ENCODE data around the gene SEC11C.
A peak's percentile ranks its signal among the peaks of the same experiment; 100 is the strongest.

The SEC11C gene

DNA sequence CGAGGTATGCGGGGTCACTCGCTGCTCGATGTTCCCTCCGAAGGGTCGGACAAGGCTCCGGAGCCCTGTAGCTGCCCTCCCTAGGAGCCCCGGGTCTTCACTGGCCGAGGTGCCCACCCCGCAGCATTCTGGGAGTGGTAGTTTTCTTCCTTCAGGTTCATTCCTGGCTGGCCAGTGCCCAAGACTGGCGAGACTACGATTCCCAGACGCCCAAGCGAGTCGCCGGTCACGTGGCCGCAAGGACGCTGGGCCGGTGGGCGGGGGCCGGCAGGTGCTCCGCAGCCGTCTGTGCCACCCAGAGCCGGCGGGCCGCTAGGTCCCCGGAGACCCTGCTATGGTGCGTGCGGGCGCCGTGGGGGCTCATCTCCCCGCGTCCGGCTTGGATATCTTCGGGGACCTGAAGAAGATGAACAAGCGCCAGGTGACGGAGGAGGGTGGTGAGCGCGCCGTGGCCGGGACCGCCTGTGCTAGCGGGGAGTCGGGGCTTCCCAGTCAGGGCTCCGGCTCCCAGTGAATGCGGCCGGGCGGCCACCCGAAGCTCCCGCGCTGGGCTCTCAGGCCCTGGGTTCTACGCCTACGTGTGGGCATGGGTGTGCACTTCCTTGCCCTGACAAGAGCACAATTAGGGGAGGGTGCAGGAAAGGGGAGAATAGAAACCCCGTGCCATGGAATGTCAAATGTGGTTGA is at the start of gene SEC11C:
Gene SEC11C, plus strand, starts transcription at position 270 of the 687 bp plus-strand sequence. Its CDS starts 65 bp downstream, at position 335.
- DNase-seq = peak; percentile 100

DNA sequence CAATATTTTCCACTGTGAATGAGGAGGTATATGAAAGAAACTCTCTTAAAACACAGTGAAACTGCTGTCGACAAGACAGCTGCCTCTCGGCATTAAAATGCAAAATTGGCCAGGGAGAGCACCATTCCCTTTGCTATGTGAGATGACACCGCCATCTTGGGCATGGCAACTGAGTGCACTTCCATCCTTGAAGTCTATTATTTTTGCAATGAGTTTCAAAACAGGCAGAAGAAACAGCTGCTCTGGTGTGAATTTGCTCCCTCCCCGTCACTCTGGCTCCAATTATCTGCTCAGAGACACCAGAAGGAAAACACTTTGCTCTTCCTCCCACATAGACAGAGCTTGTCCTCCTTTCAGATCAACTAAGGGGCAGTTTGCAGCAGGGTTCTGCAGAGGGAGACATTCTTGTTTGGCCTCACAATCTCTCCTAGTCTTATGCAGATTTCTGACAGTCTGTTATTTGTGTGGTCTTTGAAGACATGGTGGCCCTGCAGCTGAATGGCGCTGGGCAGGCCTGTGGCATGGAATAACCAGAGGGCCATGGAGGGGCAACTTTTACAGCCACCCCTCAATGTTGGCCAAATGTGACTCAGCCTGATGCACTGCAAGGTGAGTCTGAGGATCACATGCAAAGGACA is 48.6 kb upstream of the SEC11C start:
- DNase-seq = no peak

DNA sequence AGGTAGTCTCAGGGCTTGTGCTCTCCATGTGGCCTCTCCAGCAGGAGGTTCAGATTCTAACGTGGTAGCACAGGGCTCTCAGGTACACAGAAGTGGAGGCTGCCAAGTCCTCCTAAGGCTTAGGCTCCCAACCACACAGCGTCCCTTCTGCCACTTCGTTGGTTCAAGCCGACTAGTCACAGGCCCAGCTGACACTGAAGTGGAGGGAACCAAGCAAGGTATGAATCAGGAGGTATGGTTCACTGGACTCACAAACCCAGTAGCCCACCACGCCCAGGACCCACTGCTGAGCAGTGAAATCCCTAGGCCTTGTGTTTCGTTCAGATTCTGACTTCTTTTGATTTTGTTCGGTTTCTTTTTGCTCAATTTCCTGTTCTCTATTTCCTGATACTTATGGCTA is 46.0 kb upstream of the SEC11C start:
- DNase-seq = peak; percentile 78

DNA sequence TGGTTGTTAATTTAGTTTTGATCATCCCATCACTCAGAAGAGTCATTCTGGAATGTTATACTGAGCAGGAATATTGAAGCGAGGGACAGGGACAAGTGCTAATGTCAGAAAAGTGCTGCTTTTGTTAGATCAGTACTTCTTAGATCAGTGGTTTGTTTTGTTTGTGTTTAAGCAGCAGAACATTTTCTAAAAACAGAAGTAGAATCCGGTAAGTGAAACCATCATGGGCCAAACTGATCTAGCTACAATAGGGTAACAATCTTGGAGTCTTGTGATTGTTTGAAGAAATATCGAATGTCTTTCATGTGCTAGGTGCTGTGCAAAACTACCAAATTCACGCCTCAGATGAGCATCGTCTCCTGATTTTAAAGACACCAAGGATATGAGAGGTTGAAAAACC is 45.1 kb upstream of the SEC11C start:
- DNase-seq = peak; percentile 65

DNA sequence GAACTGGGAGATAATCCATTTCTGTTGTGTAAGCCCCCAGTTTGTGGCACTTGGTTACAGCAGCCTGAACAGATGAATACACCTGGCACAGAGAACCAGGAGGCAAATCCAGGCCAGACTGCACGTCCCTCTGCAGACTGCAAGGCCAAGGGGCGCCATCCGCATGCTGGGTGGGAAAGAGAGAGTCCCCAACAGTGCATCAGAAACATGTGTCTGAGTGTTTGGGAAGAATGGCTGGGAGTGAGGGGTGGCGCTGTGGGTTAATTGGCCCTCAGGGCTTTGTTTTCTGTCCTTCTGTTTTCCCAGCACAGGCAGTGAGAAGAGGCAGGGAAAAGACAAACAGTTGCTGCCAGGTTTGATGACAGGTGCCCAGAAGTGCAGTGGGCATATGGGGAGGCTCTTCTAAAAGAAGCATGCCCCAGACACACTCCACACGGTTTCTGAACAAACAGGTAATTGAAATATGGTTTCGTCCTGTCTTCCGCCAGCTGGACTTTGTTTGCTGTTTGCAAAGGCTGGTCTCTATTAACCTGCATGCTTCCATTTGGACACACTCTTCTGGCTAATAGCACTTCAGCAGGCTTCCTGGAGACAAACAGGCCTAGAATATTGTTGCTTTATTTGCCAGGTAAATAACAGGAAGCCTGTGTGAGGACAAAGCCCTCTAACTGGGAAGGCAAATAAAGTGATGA is 43.4 kb upstream of the SEC11C start:
- DNase-seq = peak; percentile 100

DNA sequence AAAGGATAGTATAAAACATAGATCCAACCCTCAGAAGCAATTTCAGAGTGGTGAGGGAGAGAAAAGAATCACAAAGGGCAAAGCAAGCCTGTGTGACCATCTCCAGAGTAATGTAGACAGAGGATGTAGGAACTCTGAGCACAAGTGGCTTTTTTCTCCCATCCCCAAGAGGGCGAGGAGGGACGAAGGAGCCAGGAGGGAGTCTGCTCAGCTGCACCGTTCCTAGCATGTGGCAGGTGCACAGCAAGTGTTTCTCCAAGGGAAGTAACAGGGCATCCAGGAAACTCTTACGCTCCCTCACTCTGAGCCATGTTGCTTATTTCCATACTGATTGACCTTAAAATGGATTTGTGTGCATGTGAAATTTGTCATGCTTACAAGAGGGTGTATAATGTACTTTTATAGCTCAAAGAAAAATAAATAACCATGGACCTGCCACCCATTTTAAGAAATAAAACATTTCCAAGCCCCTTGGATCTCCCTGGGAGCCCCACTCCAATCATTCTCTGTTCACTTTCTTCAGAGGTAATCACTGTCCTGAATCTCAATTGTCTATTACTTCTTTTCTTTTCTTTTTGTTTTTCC is 37.8 kb upstream of the SEC11C start:
- DNase-seq = peak; percentile 66

DNA sequence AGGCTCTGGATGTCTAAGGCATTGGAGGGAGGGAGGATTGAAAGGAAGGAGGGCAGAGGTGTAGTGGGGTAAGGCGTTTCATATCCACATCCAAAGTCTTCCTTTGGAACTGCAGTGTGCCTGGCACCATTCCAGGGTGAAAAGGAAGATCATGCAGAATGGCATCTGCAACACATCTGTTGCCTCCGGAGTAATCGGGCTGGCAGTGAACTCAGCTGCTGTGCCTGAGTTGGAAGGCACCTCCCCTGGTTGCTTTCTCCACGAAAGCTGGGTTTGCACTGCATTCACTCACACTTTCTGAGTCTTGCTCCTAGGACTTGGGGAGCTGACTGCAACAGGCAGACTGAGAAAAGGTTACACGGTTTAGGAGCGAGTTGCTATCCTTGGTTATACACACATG is 30.3 kb upstream of the SEC11C start:
- no peak for DNase-seq

DNA sequence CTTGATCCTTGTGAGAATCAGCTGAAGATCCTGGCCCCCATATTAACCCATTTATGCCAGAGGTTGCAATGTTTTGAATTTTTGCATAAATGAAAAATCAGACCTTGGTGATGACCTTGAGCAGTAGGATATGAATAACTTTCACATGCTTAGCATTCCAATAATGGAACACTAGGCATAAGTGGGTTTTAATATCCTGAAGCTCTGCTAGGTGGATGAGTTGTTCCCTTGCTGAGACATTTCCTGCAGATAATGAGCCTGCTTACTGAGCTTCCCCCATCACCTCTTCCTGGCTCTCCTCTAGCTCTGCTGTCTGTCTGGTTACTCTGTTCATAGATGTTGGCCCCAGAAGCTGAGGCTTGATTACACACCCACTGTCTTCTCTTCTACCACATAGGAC is 25.5 kb upstream of the SEC11C start:
- DNase-seq = no peak

DNA sequence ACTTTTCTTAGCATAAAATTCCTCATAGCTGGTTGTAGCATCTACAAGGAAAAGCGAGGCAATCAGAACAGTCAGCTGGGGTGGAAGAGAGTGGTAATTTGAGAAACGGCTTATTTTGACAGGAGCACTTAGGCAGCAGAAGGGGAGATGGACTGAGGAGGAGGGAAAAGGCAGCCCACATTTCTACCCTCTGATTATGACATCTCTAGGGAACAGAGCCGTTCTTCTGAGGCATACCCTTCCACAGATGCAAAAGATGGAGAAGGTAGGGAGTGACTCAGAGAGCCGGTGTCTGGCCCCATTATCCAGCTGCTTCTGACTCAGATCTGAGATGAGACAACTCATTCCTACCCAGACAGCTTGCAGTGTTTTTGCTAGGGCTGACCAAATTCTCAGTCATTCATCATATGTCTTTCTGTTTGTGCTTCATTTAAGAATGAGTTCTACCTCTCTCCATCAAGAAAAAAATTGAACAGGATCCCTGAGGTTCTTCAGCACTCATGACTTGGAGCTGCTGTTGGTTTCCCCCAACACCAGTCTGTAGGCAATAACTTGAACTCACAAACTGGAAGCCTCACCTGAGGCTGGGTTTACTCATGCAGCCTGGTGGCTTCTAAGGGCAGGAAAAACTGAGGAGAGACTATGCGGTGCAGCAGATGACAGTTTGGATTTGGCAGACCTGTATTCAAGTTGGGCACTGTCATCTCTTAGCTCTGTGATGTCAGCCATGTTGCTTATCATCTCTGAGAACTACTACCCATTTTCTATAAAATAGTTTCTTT is 15.9 kb upstream of the SEC11C start:
- DNase-seq = peak; percentile 76

DNA sequence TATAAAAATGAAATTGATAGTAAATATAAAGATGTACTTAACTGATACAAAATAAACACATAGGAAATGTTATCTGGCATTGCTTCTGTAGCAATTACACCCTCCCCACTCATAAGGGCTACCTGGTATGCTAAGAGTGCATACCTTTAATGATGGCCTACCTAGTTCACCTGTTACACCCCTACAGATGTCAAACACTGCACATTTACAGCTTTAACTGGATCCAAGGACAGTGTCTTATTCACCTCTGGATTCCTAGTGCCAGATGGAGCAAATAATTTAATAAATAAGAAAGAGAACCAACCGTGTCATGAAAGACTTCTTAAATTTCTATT is 15.3 kb upstream of the SEC11C start:
- DNase-seq = no peak

DNA sequence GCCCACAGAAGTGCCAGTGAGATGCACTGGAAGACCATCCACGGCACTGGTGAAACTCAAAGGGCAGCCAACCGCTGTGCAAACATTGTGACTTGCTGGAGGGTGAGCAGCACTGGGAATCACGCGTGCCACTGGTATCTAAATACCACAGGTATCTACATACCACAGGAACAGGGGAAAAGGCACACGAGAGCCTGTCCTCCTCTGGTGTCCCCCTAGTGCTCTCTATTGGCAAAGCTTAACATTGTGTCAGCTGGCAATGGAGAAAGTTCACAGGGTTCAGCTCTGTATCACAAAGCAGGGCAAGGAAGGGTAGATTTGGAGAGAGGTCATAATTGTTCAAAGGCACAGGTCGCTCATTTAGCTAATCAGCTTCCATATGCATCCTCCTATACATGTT is 12.6 kb upstream of the SEC11C start:
- DNase-seq = peak; percentile 60

DNA sequence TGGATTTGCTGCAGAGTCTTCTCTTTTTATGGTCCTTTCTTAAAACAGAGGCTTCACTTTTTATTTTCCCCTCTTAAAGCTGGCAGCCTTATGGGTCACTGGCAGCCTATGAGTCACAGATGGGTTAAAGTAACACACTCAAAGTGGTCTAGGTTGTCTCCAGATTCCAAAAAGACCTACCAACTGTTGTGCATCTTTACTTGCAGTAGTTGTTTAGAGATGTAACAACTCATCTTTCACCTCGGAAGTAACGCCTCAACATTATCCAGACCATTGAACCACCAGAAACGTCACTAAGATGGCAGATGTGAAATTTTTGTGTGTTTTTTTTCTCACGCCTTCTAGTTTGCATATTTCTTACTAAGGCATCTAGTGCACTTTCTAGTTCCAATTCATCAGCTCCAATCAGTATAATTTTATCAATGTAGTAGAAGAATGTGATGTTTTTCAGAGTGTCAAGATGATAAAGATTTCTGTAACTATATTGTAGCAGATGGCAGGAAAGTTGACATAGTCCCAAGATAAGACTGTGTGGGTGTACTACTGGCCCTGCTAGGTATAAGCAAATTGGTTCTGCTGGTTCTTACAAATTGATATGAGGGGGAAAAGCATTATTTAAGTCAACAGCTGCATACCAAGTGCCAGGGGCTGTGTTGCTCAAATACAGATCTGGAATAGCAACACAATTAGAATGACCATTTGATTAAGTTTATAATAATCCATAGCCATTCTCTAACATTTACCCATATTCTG is 9.6 kb upstream of the SEC11C start:
- DNase-seq = no peak

DNA sequence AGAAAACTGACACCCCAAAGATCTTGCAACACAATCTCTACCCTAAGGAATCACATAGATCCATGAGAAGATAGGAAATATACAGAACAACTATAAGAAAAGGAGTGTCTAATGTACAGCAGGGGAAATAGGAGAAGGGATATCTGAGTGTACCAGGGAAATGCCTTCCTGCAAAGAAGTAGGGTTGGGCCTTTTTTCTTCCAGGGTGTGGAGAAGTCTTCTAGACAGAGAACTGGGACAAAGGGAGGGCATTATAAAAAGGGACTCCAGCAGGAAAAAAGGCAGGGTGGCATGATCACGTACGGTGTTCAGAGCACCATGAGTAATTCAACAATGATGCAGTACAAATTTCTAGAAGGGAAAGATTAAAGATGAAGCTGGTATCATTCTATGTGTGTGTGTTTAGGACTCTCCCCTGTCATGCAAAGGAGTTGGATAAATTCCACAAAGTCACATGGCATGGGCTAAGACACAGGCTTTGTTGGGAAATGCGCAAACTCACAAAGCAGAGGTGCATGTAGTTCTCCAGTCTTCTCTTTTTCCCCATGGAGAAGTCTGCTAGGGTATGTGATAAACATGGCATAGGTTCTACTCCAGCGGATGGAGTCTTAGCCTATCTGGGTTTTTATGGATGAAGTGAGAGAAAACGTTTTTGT is 6.7 kb upstream of the SEC11C start:
- DNase-seq = no peak

DNA sequence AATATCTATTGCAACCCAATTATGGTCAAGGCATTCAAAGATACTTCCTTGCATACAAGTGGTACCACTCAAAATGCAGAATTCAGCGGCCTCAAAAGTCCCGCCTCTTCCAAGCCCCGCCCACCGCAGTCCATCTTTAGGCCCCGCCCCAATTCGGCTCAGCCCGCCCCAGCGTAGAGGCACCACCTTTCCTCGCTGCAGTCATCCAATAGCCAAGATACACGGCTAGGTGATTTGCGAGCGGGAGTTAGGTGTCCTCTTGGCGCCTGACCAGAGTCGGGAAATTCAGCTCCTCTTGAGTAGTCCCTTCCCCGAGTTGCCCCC is 431 bp upstream of the SEC11C start:
- peak; percentile 99 for DNase-seq

DNA sequence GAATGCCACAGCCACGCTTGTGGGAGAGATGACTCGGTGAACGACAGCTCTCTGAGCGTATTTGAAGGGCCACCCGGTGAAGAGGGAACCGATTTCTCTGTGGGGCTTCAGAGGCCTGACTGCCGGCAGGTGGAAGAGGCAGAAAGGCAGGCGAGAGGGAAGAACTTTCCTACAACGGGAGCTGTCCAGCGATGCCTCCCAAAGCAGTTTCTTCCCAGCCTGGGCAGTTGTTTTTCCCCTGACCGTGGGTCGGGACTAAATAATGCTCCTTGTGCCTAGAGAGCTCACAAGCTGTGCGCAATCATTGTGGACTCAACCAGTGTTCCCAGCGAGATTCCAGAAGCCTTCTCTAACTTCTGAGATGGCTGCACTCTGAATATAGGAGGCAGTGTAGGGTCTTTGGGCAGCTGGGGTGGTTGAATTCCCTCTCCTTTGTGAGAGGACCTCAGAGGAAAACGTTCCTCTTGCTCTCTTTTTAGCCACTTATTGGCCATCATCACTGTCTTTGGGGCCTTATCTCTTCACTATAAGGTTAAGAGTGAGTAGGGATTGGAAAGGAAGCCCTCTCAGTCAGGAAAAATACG is 710 bp downstream of the SEC11C start:
- peak; percentile 79 for DNase-seq

DNA sequence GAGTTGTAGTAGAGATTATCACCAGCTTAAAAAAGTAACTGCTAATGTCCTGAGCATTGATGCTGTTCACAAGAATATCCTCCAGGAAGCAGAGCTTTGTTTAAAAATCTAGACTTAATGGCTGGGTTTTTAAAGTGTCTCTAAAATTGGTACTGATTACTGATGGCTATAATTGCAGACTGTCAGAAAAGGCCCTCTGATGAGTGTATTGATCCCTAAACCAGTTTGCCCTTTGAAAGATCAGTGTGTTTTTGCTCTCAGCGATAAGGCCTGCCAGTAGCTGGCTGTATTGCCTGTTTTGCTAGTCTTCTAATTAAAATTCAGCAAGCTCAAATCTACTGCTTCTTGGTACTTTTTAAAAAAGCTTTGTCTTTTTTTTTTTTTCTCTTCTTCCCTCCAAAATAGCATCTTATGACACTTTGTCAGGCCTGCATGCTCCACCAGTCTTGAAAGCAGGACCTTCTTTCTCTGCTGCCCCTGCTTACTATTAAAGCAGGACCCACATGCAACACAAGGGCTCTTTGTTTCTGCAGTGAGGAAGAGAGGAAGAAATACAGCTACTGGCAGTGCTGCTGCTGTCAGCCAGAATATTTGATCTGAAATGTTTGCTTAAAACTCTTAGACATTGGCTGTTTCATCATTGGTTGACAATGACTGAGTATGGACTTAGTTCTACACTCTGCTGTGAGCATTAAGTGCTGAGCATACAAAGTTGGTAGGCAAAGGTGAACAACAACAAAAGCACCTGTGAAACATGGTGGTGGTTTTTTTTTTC is 1.8 kb downstream of the SEC11C start:
- peak; percentile 99 for DNase-seq

DNA sequence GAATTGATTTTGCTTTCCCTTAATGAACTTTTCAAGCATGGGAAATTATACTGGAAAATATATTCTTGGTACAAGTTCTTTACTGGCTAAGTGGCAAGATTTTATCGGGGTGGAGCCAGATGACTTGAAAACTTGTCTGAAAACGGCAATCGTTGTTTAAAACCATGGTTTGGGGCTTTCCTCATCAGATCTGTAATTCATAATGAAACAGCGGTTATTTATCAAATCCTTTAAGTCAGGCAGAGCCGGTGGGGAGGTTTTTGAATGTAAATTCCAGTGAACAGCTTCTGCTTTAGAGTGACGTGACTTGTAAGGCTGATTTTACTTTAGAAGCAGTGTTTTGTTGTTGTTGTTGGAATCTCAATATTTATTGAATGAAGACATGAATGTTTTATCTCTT is 2.6 kb downstream of the SEC11C start:
- DNase-seq = no peak

DNA sequence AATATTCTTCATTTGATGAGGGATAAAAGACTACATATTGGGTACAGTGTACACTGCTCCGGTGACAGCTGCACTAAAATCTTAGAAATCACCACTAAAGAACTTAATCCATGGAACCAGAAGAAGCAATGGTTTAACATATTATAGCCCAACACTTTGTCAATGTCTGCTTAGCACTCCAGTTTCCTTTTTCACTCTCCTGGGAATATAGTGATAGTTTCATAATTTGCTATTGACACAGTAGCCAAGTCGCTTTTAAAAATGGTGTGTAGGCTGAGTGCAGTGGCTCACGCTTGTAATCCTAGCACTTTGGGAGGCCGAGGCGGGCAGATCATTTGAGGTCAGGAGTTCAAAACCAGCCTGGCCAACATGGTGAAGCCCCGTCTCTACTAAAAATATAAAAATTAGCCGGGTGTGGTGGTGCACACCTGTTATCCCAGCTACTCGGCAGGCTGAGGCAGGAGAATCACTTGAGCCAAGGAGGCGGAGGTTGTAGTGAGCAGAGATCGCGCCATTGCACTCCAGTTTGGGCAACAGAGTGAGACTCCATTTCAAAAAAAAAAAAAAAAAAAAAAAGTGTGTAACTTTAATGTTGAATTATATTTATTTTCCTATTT is 3.2 kb downstream of the SEC11C start:
- DNase-seq = peak; percentile 48

DNA sequence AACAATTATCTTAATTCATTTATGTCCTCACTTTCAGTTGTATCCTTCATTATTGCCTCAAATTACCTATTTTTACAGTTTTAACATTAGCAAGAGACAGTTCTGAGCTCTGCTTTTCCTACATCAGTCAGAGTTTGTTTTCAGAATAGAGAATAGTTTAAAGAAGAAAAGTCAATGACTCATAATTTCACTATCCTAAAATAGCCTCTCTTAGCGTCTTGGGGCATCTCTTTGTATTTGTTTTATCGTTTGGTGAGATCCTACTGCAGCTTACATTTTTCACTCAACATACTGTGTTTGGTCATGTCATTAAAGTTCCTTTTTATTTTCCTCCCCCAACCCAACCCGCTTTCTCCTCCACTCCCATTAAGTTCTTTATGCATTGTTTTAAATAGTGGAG is 3.8 kb downstream of the SEC11C start:
- no peak for DNase-seq

DNA sequence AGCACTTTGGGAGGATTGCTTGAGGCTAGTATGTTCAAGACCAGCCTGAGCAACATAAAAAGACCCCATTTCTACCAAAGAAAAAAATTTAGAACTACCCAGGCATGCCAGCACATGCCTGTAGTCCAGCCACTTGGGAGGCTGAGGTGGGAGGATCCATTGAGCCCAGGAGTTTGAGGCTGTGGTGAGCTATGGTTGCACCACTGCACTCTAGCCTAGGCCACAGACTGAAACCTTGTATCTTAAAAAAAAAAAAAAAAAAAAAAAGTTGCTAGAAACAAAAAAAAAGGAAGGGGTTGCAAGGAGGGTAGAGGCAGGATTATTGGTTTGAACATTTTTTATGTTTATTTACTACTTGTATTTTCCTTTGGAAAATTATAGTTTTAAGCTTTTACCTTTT is 4.8 kb downstream of the SEC11C start:
- peak; percentile 45 for DNase-seq

Data from DMS53 (cell line).